Mammary microvascular endothelial cell (primary cell): Measurements from ENCODE around the gene FBXO40. TPM values are rescaled to one million over a fixed set of nuclear protein-coding genes. Genes with fewer than 3 reads are reported as not detected.

Source experiments
- total RNA-seq: library from RNA; depleted of rRNA; stranded (reverse); fragments of >200 nt; gene quantifications from 2 replicates; pipeline ENCODE4 v1.2.3, GENCODE V29; 2015

Gene FBXO40
- not detected in 2 replicates for total RNA-seq

GRCh38 chr3:121592856-121593702, at the start of gene FBXO40:
FBXO40 (plus strand) TSS chr3:121593379; CDS start chr3:121620576, 27,197 bp downstream.

GRCh38 chr3:121545574-121546455, 47.4 kb upstream of the FBXO40 start, which contains the start of gene POLQ:
POLQ (minus strand) TSS chr3:121545988; CDS start chr3:121545877, 111 bp downstream.

GRCh38 chr3:121567649-121568048, 25.5 kb upstream of the FBXO40 start, which contains the start of gene ARGFX:
ARGFX (plus strand) TSS chr3:121567949; CDS start chr3:121570714, 2,765 bp downstream.

GRCh38 chr3:121660356-121661171, 67.4 kb downstream of the FBXO40 start, which contains the start of gene HCLS1:
HCLS1 (minus strand) TSS chr3:121660903; CDS start chr3:121658347, 2,556 bp downstream.

Other genes with a start within 250 kb of the FBXO40 start
- gene POLQ, start 47.4 kb upstream of the FBXO40 start, total RNA-seq, result 5.4 and 5.8 TPM in 2 replicates
- not detected in 2 replicates for gene ARGFX, start 25.4 kb upstream of the FBXO40 start, total RNA-seq
- gene HCLS1, start 67.5 kb downstream of the FBXO40 start, total RNA-seq, result 82.7 and 84.5 TPM in 2 replicates
- gene GOLGB1, start 156.4 kb downstream of the FBXO40 start, total RNA-seq, result 18.8 and 19.1 TPM in 2 replicates
- 10.0 and 15.5 TPM in 2 replicates for gene IQCB1, start 241.7 kb downstream of the FBXO40 start, total RNA-seq
- gene EAF2, start 241.8 kb downstream of the FBXO40 start, total RNA-seq, result 0.60 and 1.3 TPM in 2 replicates